ENCODE results near the gene KHDRBS1.
"Not testable (repeated sequence)": the region's sequence is repeated elsewhere in the genome, so short reads cannot be mapped to it uniquely, and the experiment has no call there.

Gene KHDRBS1

DNA sequence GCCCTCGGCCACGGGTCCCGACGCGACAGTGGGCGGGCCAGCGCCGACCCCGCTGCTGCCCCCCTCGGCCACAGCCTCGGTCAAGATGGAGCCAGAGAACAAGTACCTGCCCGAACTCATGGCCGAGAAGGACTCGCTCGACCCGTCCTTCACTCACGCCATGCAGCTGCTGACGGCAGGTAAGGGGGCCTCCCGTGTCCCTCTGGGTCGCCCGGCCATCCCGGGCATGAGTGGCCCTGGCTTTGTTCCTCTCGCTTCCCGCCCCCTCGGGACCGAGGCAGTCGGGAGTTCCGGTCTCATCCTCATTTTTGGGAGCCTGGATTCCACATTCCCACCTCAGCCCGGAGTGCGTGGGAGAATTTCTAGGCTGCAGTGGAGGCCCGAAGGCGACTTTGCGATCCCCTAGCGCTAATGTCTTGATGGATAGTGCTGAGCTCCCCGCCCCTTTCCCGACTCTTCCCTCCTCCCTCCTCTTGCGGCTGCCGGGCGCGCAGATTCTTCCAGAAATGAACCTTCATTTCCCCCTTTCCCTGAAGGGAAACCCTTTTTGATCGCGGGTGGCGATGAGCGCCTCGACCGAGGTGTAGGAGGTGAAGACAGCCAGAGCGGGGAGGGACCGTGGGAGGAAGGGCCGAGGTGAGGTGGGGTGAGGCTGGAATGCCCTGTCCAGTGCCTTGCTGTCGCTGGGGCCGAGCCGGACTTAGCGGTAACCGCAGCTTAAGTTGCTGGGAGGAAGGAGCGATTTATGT, 705 bp downstream of the KHDRBS1 start:
- DNase-seq = peak in 1 of 2 experiments; percentile 62

DNA sequence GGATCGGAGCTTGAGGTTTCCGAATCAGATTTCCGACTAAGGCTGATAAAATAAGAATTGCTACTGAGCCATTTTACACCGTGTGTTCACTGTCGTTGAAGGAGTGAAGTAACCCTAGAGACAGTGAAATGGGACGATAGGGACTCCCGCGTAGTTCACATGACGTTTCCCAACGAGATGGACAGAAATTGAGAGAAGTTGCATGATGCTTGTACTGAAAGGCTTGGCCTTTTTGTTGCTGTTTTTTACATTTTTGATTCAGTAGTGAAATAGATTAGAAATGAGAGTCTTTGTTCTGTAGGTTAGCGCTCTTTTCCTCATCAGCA, 1.2 kb downstream of the KHDRBS1 start:
- DNase-seq = peak in 1 of 2 experiments; percentile 52

DNA sequence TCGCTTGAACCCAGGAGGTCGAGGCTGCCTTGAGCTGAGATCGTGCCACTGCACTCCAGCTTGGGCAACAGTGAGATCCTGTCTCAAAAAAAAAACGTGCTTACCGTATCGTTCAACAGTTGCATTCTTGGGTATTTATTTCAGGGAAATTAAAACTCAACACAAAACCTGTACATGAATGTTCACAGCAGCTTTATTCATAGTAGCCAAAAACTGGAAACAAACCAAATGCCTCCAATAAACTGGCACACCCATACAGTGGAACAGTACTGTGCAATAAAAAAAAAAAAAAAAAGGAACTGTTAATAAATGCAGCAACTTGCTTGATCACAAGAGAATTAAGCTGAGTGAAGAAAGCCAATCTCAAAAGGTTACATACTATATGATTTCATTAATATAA, 6.7 kb downstream of the KHDRBS1 start:
- DNase-seq = no peak

DNA sequence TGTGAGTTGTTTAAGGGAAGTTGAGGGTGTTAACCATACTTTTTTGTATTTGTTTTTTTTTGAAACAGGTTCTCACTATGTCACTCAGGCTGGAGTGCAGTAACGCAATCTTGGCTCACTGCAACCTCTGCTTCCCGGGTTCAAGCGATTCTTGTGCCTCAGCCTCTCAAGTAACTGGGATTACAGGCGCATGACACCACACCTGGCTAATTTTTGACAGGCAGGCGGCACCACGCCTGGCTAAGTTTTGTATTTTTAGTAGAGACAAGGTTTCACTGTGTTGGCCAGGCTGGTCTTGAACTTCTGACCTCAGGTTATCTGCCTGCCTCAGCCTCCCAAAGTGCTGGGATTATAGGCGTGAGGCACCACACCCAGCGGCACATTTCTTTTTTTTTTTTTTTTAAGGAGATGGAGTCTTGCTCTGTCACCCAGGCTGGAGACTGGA, 7.9 kb downstream of the KHDRBS1 start:
- not testable (repeated sequence) for DNase-seq

DNA sequence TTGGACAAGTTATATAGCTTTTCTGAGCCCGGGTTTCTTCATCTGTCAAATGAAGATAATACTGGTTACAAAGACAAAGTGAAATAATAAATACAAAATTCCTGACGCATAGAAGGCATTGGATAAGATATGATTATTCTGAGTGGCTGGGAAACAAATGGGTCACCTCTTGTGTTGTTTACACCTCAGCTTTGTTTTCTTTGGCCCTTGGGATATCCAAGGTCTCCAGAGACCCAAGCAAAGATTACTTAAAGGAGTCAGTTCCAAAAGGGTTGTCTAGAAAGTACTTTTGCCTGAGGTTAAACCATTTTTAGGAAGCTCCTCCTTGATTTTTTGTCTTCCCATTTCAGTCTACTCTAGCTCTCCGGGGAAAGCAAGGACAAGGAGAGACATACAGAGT, 9.7 kb downstream of the KHDRBS1 start:
- DNase-seq = no peak

DNA sequence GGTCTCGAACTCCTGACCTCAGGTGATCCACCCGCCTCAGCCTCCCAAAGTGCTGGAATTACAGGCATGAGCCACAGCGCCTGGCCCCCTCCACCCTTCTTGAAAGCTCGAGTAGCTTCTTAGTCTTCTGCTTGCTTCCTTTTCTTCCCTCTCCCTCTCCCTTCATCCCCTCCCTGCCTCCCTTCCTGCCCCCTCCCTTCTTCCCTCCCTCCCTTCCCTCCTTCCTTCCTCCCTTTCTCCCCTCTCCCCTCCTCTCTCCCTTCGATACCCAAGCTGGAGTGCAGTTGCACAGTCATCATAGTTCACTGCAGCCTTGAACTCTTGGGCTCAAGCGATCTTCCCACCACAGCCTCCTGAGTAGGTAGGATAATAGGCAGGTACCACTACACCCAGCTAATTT, 11.8 kb downstream of the KHDRBS1 start:
- no peak for DNase-seq

DNA sequence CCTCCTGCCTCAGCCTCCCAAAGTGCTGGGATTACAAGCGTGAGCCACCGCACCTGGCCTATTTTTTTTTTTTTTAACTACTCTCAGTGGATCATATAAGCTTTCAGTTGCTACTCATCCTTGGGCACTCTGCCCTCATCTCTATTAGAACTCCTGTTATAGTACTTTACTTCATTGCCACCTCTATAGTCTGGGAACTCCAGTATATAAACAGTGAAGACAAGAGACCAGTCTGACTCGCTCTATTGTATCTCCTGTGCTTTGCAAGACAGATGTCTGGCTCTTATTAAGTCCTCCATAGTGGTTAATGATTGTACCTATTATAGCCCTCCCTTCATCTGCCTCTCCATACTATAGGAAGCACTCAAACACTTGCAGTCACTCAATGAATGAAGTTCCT, 15.1 kb downstream of the KHDRBS1 start:
- no peak for DNase-seq

DNA sequence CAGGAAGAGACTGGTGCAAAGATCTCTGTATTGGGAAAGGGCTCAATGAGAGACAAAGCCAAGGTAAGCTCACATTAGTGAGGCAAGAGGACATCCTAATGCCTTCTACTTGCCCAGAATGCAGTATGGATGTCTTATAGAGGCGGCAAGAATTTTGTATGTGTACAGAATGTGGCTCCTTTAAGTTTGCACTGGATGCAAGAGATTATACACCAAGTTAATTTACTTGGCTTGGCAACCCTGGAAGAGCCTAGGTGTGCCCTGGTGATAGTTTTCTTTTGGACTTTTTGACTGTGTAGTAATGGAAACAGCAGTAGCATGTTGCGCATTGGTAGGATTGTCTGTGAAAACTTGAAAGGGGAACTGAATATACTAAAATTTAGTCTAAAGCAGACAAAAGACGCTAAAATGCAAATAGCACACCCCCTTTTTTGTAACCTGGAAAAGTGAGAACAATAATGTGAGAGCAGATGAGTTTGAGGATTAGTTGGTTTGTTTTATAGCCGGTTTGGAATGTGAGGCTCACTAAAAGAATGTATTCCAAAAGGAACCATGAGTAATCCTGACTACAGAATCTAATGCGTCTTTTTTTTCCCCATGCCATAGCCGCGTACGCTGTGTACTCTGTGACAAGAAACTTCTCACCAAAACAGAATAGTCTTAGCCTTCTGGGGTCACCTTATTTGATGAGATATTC, 18.1 kb downstream of the KHDRBS1 start:
- no peak for DNase-seq

DNA sequence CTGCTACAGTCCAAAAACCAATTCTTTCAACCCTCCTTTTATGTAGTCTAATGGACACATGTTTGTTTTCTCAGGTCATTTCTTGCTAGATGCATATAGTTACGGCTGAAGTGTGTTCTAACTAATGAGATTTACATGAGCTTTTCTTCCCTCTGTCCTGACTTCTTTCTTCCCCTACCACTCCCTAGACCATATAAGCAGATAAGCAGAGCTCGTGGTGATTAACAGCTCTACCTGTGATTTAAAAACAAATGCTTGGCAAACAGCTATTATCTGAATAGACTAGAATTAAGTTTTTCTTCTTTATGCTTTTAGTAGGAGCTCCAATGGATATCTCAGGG, 18.6 kb downstream of the KHDRBS1 start:
- no peak for DNase-seq

DNA sequence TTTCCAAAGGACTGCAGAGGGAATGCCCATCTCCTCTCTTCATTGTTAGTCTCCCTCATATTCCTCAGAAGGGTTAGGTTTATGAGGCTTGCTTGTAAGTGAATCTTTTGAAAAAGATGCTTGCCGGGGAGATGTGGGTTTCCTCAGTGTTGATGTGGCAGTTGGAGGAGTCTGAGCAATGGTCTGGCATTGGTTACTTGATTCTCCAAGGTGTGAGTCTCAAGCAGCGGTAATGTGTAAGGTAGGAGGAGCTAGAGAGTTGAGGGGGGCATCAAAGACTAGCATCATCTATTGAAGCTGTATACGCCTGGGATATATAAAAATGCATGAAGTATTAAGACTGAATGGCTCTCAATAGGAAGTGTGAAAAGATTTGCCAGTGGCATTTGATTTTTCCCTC, 21.5 kb downstream of the KHDRBS1 start:
- no peak for DNase-seq

DNA sequence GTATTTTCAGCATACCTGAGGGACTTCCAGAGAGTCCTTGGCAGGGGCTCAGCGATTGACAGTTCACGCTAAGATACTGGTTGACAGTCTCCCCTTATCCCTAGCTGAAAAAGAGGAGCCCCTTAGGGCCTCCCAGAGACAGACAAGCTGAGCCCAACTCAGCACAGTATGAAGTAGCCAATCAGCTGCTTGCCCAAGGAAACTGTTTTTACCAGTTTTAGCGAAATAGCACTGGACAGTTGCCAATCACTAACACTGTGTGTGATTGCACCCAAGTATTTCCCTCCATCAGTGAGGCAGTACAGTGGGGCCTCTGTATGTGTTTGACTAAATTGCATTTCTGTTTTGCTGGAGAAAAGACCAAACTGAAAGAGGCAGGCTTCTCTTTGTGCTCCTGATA, 27.0 kb downstream of the KHDRBS1 start:
- no peak for DNase-seq

DNA sequence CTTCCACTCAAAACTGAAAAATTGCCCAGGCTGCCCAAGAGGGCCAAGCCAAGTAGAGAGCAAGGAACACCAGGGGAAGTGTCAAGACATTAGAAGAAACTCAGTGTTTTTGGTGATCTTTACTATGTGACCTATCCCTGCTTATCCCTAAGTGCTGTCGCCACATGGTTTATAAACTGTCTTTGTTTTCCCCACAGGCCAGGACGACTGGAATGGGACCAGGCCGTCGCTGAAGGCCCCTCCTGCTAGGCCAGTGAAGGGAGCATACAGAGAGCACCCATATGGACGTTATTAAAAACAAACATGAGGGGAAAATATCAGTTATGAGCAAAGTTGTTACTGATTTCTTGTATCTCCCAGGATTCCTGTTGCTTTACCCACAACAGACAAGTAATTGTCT, 28.7 kb downstream of the KHDRBS1 start:
- no peak for DNase-seq

DNA sequence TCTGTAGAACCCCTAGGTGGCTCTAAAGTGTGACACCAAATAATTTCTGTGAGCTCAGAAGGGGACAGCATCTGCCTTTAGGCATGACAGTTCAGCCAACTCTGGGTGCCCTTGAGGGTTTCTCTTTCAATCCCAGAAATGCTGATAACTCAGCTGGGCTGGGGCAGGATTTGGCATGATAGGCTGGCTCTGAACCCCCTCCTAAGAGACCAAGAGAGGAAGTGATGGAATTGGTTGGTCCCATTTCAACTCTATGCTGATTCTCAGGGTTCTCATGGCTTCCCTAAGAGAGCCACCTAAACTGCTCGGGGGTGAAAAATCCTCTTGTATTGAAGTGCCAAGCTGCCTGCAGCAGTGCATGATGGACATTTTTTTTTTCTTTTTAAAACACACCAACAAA, 30.6 kb downstream of the KHDRBS1 start:
- DNase-seq = no peak

DNA sequence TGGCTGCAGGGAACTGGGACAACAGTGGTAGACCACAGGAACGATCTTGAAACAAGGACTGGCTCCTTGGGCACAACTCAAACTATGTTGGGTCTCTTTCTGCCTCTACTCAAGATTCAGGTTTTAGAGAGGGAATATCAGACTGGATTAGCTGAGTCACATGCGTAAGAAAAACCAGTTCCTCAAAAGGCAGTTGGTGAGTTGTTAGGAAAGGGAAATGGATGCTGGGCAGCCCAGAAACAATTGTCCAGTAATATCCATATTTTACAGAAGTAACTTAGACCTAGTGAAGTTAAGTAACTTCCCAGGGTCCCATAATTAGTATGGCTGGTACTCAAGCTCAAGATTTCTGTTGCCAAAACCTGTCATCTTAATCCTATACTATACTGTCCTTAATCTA, 32.1 kb downstream of the KHDRBS1 start:
- DNase-seq = no peak

DNA sequence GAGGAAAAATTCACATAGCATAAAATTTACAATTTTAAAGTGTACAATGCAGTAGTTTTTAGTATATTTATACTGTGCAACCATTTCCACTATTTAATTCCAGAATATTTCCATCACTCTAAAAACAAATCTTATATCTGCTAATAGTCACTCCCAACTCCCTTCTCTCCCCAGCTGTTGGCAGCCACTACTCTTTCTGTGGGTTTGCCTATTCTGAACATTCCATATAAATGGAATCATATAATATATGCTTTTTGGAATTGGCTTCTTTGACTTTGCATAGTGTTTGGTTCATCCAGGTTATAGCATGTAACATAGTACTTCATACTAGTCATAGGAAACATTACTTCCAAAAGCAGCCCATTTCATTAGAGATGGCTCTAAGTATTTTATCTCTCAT, 34.0 kb downstream of the KHDRBS1 start:
- no peak for DNase-seq

DNA sequence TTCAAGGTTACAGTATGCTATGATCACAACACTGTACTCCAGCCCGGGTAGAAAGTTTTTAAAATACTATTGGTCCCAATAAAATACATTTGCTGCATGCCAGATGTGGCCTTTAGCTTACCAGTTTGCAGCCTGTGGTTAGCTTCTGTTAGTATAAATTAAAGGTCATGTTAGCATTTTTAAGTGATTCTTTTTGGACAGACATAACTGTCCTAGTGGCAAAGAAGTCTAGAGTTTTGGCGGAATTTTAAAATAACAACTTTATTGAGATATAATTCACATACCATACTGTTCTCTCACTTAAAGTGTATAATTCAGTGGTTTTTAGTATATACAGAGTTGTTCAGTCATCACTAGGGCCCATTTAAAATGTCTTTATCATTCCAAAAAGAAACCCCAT, 34.8 kb downstream of the KHDRBS1 start:
- DNase-seq = no peak

DNA sequence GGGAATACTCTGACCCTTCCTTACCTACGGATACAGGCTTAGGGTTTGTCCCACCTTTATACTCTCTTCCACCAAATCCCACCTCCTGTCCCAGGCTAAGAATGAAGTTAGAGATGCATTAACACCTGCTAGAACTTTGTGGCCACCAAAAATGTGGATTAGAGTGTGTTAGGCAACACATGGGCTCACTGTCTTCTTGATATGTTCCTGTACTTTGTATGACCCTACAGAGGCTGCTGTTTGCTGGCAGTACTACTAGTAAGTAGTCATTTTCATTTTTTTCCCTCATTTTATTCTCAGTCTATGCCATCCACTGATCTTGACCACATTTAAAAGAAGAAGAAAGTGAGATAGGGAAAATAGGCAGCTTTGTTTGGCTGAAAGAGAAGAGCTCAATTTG, 38.0 kb downstream of the KHDRBS1 start:
- DNase-seq = no peak

DNA sequence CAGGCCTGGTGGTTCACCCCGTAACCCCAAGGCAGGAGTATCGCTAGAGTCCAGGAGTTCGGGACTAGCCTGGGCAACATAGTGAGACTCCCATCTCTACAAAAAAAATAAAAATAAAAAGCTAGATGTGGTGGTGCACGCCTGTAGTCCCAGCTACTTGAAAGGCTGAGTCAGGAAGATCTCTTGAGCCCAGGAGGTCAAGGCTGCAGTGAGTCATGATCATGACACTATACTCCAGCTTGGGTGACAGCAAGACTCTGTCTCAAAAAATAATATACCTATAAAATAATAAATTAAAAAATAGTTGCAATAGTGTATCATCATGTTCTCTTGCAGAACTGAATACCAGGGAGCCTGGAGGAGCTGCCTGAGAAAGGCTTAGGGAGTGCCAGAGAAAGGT, 39.2 kb downstream of the KHDRBS1 start:
- no peak for DNase-seq

DNA sequence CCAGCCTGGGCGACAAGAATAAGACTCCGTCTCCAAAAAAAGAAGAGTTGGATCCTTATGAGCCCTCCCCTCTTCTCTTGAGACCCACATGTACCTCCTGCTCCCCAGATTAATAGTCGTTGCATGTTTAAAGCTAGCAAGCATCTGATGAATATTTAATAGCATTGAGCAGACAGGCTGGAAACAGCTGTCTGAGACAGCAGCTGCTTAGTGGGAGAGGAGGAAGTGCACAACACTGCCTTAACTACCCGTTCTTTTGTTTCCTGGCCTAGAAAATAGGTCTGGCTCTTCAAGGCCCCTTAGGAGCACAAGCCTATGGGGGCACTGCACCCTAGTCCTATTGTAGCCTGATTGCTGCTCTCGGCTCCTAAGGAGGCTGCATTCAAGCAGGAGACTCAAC, 41.7 kb downstream of the KHDRBS1 start:
- no peak for DNase-seq

DNA sequence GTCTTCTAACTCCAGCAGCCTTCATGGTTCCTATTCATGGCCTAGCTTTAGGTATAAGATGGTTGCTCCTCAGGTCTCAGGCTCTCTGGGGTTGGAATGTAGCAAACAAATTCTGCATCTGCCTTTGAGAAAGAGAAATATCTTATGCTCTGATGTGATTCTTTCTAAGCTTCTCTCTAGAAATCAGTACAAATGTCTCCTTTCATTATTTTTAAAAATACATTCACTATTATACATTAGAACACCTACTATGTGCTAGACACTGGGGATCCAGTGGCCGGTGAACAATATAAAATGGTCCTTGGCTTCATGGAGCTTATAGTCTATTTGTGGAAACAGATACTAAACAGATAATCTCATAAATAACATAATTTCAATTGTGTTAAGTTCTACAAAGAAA, 42.9 kb downstream of the KHDRBS1 start:
- DNase-seq = no peak

DNA sequence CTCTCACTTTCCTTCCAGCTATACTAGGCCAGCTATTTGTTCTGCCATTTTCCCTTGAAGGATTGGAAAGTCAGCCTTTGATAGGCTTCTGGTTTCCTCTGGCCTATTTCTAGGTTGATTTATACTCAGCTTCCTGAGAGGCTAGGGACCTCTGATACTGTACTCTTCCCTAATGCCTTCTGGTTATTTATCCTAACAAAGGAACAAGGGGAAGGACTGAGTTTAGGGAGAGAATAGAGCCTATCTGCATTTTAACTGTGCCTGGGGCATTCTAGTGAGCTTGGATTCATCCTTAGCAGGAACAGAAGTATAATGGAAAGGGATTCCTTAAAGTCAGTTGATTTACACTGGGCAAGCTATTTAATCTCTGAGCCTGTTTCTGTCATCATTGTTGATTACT, 47.2 kb downstream of the KHDRBS1 start:
- no peak for DNase-seq

DNA sequence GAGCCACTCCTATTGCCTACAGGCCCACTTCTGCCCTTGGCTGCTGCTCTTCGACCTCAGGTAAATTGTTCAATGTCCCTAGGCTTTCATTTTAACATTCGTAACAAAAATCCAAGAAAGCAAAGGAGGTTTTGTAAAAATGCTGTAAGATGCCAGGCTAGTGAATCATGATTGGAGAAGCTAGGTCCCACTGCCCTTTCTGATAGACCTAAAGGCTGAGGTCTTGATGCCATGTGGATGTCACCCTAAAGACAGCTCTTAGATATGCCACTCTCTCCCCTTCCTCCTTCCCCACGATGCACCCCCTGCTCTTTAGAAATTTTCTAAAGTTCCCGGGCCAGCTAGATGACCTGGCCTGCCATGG, 49.2 kb downstream of the KHDRBS1 start:
- no peak for DNase-seq

DNA sequence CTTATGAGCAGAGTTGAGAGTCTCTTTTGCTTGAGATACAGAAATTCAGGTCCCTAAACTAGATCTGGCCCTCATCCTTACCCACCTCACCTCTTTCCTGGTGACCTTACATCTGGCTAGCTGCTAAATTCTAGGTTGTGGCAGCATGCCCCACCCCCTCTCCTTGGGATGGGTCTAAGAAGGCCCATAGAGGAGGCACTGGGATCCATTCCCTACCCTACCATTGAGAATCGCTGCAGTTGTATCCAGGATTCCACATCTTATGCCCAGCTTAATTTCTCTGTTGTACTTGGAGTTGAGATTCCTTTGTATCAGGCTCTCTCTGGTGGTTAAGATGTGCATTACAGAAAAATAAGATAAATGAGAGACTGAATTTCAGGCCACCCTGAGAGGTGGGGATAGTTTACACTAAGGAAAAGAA, 49.6 kb downstream of the KHDRBS1 start:
- DNase-seq = peak; percentile 38 to 60

DNA sequence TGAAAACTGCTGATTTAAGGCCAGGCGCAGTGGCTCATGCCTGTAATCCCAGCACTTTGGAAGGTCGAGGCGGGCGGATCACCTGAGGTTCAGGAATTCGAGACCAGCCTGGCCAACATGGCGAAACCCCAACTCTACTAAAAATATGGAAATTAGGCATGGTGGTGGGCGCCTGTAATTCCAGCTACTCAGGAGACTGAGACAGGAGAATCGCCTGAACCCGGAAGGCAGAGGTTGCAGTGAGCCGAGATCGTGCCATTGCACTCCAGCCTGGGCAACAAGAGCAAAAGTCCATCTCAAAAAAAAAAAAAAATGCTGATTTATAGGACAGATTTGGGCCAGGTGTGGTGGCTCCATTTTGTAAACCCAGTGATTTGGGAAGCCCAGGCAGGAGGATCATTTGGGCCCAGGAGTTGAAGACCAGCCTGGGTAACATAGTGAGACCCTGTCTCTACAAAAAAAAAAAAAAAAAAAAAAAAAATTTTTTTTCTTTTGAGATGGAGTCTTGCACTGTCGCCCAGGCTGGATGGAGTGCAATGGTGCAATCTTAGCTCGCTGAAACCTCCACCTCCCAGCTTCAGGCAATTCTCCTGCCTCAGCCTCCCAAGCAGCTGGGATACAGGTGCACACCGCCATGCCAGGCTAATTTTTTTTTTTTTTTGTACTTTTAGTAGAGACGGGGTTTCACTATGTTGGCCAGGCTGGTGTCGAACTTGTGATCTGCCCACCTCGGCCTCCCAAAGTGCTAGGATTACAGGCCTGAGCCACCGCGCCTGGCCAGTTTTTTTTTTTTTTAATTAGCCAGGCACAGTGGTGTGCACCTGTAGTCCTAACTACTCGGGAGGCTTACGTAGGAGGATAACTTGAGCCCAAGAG, 52.2 kb downstream of the KHDRBS1 start:
- DNase-seq = not testable (repeated sequence)

All from NCI-H526 (cell line).